Memory B cell (primary cell): ENCODE data around the gene SAA2.
"Not testable (repeated sequence)": the region's sequence is repeated elsewhere in the genome, so short reads cannot be mapped to it uniquely, and the experiment has no call there.

Experiments
- ATAC-seq: fragments of 150-1000 bp; cut with Tn5 transposase; 2 replicates; pipeline ENCODE4 v1.10.0; 2021; ENCODE audit warnings: low read depth, mild to moderate bottlenecking, moderate library complexity
- DNase-seq, 2 donors: peaks; one replicate each; pipeline ENCODE4 v3.0.0; 2022; ENCODE audit warnings: low spot score in 2 of 2
- H3K27ac Mint-ChIP-seq: one replicate; pipeline ENCODE4 v1.8.0; 2022; ENCODE audit warnings: mild to moderate bottlenecking, moderate library complexity, mixed read lengths
- H3K27me3 Mint-ChIP-seq: one replicate; pipeline ENCODE4 v1.8.0; 2022; ENCODE audit warnings: mixed read lengths
- H3K36me3 Mint-ChIP-seq: one replicate; pipeline ENCODE4 v1.8.0; 2022; ENCODE audit warnings: mild to moderate bottlenecking, mixed read lengths
- H3K4me1 Mint-ChIP-seq: one replicate; pipeline ENCODE4 v1.8.0; 2022; ENCODE audit warnings: mixed read lengths
- H3K4me3 Mint-ChIP-seq: one replicate; pipeline ENCODE4 v1.8.0; 2022; ENCODE audit warnings: mild to moderate bottlenecking, moderate library complexity, mixed read lengths
- H3K9me3 Mint-ChIP-seq: one replicate; pipeline ENCODE4 v1.8.0; 2022; ENCODE audit warnings: mixed read lengths

SAA2 gene

DNA sequence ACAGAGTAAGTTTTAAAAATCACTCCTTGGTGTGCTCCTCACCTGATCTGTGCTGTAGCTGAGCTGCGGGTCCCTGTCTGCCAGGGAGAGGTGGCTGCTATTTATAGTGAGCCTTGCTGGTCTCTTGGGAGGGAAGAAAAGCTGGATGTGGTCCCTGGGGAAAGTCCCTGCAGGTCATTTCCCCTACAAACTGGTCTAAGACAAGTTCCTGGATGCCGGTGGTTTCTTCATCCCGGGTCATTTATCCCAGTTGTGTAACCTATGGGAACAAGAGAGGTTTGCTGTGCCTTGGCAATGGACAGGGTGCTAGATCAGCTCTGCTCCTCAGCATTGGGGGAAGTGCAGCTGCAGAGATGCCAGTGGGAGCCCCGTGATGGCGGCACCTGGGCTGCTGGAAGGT lies at the start of gene SAA2:
Gene SAA2, minus strand, starts transcription at position 108 of the 400 bp plus-strand sequence. CDS start 657 bp downstream, outside the sequence.
- no peak for DNase-seq
- no peak within 1 kb of the TSS for H3K27ac Mint-ChIP-seq
- ATAC-seq: no peak
- no peaks in the 10 kb centered on the region for H3K36me3 Mint-ChIP-seq
- peaks cover 2% of the 10 kb centered on the region for H3K9me3 Mint-ChIP-seq
- H3K27me3 Mint-ChIP-seq: no peaks in the 10 kb centered on the region
- no peak within 1 kb of the TSS for H3K4me3 Mint-ChIP-seq
- H3K4me1 Mint-ChIP-seq: peaks cover 14% of the 10 kb centered on the region

DNA sequence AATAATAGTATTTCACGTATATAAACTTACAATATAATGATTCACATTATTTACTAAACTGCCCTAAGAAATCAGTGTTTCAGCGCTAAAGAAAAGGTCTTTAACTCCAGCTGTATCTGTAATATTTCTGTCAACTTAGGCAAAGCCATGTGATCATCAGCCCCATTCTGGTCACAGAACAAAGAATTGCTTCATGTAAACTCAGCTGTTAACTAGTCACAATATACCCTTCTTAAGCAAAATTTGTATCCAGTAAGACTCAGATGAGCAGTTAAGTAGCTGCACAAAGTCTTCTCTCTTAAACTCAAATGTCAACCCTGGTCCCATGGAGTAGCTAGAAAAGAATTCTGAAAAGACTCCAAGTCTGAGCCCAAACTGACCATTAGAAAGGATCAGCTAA lies 46.8 kb upstream of the SAA2 start:
- no peak for ATAC-seq
- Mint-ChIP-seq H3K27ac (peak overlapping the region; percentile 22), H3K4me3 (no peak overlapping the region), H3K4me1 (peaks cover 3% of the 10 kb centered on the region), H3K27me3 (no peaks in the 10 kb centered on the region), H3K36me3 (peaks cover 48% of the 10 kb centered on the region), H3K9me3 (no peaks in the 10 kb centered on the region)
- DNase-seq: no peak

DNA sequence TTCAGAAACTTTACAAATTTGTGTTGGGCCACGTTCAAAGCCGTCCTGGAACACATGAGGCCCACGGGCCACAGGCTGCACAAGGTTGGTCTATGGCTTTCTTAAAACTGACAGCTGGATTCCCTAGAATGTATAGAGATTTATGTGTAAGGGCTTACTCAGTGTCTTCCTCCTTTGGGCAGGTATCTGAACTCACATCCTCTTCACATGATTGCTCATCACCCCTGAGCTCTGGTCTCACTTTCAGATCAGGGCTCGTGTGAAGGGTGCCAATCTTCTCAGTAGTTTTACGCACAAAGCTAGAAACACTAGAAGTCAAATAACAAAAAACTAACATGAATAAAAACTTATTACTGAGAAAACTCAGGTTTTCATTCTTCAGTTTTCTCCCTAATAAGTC lies 46.4 kb upstream of the SAA2 start:
- Mint-ChIP-seq H3K4me3 (no peak overlapping the region), H3K4me1 (peaks cover 3% of the 10 kb centered on the region), H3K36me3 (peaks cover 48% of the 10 kb centered on the region), H3K27ac (no peak overlapping the region), H3K9me3 (no peaks in the 10 kb centered on the region), H3K27me3 (no peaks in the 10 kb centered on the region)
- ATAC-seq (no peak), DNase-seq (no peak)

DNA sequence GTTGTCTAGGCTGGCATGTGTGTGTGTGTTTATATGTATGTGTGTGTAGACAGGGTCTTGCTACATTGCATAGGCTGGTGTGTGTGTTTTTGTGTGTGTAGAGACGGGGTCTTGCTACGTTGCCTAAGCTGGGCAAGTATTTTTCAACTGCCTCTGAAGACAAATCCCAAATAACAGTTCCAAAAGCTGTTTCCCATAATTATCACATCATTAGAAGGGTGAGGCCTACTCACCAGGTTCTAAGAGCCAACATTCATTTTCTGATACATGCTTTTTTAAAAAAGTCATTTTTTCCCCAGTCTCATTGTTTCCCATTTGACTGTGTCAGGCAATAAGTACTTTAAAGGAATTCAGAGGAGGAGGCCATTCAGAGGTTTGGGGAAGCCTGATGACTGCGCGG lies 40.4 kb upstream of the SAA2 start:
- H3K36me3 Mint-ChIP-seq: peaks cover 40% of the 10 kb centered on the region
- H3K27me3 Mint-ChIP-seq: no peaks in the 10 kb centered on the region
- DNase-seq (no peak), ATAC-seq (no peak)
- H3K27ac Mint-ChIP-seq: no peak overlapping the region
- no peaks in the 10 kb centered on the region for H3K9me3 Mint-ChIP-seq
- no peak overlapping the region for H3K4me3 Mint-ChIP-seq
- no peaks in the 10 kb centered on the region for H3K4me1 Mint-ChIP-seq

DNA sequence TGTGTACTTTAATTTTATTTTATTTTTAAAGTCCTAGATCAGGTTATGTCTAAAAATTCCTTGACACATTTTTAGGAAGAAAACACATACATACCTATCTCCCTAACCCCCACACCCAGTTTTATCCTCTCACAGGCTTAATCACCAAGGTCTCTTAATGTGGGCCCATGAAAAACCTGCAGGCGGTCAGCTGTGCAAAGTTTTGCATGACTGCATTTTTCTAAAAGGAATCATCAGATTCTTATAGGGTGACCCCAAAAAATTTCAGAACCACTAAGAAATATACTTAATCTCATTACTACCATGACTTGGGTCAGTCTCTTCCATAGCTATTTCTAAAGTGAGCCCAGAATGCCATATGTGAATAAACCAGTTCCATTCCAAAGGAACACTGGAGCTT lies 37.4 kb upstream of the SAA2 start:
- H3K4me3 Mint-ChIP-seq: no peak overlapping the region
- H3K4me1 Mint-ChIP-seq: peaks cover 10% of the 10 kb centered on the region
- peaks cover 34% of the 10 kb centered on the region for H3K36me3 Mint-ChIP-seq
- H3K27me3 Mint-ChIP-seq: no peaks in the 10 kb centered on the region
- H3K27ac Mint-ChIP-seq: no peak overlapping the region
- no peaks in the 10 kb centered on the region for H3K9me3 Mint-ChIP-seq
- no peak for ATAC-seq
- no peak for DNase-seq

DNA sequence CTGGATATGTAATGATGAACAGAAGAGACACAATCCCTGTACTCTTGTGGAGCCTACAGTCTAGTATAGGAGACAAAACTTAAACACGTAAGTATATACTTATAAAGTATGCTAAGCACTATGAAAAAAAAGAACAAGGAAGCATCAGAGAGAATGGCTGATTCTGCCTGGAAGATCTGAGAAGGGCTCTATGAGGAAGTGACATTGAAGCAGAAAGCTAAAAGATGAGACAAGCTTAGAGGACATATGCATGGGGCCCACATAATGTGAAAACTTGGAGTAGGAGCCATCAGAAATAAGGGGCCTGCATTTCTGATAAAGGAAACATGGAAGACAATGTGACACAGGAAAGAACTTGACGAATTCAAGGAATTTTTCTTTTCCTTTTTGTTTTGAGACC lies 34.2 kb upstream of the SAA2 start:
- H3K27me3 Mint-ChIP-seq: no peaks in the 10 kb centered on the region
- H3K36me3 Mint-ChIP-seq: peaks cover 29% of the 10 kb centered on the region
- peaks cover 20% of the 10 kb centered on the region for H3K4me1 Mint-ChIP-seq
- ATAC-seq (peak; percentile 73), DNase-seq (peak in 1 of 2 donors; percentile 19)
- no peaks in the 10 kb centered on the region for H3K9me3 Mint-ChIP-seq
- no peak overlapping the region for H3K4me3 Mint-ChIP-seq
- peak overlapping the region; percentile 96 for H3K27ac Mint-ChIP-seq

DNA sequence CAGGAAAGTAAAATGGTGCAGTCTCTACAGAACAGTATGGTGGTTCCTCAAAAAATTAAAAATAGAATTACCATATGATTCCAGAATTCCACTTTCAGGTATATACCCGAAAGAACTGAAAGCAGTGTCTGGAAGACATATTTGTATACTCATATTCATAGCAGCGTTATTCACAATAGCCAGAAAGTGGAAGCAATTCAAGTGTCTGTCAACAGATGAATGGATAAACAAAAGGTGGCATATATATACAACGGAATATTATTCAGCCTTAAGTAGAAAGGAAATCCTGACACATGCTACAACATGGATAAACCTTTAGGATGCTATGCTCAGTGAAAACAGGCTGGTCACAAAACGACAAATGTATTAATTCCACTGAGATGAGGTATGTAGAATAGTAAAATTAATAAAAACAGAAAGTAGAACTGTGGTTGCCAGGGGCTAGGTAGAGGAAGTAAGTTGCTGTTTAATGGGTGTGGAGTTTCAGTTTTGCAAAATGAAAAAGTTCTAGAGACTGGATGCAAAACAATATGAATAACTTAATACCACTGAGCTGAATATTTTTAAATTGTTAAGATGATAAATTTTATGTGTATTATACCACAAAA lies 32.1 kb upstream of the SAA2 start:
- ATAC-seq: peak; percentile 85
- no peaks in the 10 kb centered on the region for H3K9me3 Mint-ChIP-seq
- DNase-seq: peak in 1 of 2 donors; percentile 35
- H3K4me1 Mint-ChIP-seq: peaks cover 20% of the 10 kb centered on the region
- peak overlapping the region; percentile 80 for H3K4me3 Mint-ChIP-seq
- no peaks in the 10 kb centered on the region for H3K27me3 Mint-ChIP-seq
- H3K36me3 Mint-ChIP-seq: peaks cover 20% of the 10 kb centered on the region
- peak overlapping the region; percentile 96 for H3K27ac Mint-ChIP-seq

DNA sequence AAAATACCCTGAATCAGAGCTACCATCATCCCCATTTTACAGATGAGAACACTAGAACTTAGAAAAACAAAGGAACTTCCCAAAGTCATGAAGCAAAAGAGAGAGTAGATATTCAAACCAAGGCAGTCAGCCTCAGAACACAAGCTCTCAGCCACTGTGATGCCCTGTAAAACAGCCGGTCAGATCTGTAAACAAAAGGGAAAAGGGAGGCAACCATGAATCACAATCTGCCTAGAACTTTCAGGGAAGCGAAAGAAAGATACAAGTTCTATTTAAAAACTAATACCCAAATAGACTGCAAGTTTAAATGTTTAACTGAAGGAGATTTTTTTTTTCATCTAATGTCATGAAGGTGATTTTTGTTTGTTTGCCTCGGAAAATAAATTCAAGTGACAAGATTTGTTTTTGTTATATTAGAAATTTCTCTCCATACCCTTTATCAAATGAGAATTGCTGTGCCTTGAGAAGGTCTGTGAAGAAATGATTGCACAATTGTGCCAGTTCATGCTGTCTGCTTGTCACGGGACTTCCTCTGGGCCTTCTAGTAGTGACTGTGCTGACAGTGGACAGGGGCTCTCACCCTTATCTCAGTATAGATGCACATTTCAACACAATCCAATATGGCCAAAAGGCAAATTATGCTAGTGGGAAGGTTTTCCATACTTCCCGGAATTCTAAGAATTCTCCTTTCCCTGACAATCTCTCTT lies 29.2 kb upstream of the SAA2 start:
- H3K9me3 Mint-ChIP-seq: no peaks in the 10 kb centered on the region
- ATAC-seq (no peak), DNase-seq (no peak)
- peak overlapping the region; percentile 15 for H3K27ac Mint-ChIP-seq
- H3K4me3 Mint-ChIP-seq: no peak overlapping the region
- peaks cover 21% of the 10 kb centered on the region for H3K4me1 Mint-ChIP-seq
- peaks cover 16% of the 10 kb centered on the region for H3K36me3 Mint-ChIP-seq
- H3K27me3 Mint-ChIP-seq: no peaks in the 10 kb centered on the region

DNA sequence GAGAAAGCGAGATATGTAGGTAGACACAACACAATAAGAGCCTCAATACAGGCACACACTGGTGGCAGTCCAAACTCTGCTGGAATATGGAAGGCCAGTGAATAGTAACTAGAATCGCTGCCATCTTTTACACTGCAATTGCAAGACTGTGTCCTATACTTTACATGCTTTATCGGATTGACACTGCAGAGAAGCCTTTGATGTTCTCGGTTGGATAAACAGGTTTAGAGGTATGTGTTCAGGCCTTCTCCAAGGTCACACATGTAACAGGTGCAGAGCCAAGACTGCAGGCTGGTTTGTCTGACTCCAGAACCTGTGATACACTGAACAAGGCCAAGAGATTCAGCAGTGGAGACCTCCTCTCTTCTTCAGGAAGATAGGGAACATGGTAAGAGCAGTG lies 22.7 kb upstream of the SAA2 start:
- peaks cover 10% of the 10 kb centered on the region for H3K4me1 Mint-ChIP-seq
- no peak for ATAC-seq
- no peak for DNase-seq
- no peak overlapping the region for H3K4me3 Mint-ChIP-seq
- peaks cover 7% of the 10 kb centered on the region for H3K36me3 Mint-ChIP-seq
- no peaks in the 10 kb centered on the region for H3K9me3 Mint-ChIP-seq
- H3K27me3 Mint-ChIP-seq: no peaks in the 10 kb centered on the region
- H3K27ac Mint-ChIP-seq: peak overlapping the region; percentile 54

DNA sequence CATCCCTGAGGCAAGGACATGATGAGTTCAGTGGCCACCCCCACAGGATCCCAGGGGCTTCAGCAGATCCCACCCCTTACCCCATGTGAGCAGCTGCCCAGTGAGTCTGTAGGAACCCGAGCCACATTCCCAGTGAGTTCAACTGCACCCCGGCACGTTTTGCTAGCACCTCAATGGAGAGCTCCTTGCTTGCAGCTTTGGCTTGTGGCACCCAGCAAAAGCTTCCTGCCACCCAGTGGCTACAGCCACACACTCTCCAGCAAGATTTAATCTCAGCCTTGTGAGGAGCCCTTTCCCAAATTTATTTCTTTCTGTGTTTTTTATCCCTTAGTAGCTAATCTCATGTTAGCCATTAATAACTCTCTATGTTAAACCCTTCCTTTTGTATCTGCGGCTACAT lies 21.6 kb upstream of the SAA2 start:
- Mint-ChIP-seq H3K4me3 (no peak overlapping the region), H3K4me1 (peaks cover 18% of the 10 kb centered on the region), H3K36me3 (peaks cover 5% of the 10 kb centered on the region), H3K9me3 (no peaks in the 10 kb centered on the region), H3K27ac (peak overlapping the region; percentile 54), H3K27me3 (no peaks in the 10 kb centered on the region)
- ATAC-seq: no peak
- DNase-seq: no peak

DNA sequence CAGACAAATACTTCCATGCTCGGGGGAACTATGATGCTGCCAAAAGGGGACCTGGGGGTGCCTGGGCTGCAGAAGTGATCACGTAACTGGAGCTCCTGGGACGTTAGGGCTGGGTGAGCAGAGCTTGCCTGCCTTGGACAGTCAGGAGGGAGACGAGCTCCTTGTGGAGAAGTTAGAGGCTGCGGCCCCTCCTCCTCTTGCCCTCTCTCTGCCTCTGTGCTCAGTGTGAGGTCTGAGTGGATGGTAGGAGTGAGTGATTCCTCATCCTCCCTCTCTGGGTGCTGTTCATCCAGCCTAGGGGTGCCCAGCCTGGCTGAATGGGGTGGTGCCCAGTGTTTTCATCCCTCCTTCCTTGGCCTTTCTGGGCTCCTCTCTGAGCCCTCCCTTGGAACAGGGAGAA lies 20.8 kb upstream of the SAA2 start:
- H3K9me3 Mint-ChIP-seq, H3K36me3 Mint-ChIP-seq, H3K27ac Mint-ChIP-seq, H3K4me3 Mint-ChIP-seq, DNase-seq, H3K27me3 Mint-ChIP-seq, ATAC-seq: not testable (repeated sequence)
- peaks cover 23% of the 10 kb centered on the region for H3K4me1 Mint-ChIP-seq

DNA sequence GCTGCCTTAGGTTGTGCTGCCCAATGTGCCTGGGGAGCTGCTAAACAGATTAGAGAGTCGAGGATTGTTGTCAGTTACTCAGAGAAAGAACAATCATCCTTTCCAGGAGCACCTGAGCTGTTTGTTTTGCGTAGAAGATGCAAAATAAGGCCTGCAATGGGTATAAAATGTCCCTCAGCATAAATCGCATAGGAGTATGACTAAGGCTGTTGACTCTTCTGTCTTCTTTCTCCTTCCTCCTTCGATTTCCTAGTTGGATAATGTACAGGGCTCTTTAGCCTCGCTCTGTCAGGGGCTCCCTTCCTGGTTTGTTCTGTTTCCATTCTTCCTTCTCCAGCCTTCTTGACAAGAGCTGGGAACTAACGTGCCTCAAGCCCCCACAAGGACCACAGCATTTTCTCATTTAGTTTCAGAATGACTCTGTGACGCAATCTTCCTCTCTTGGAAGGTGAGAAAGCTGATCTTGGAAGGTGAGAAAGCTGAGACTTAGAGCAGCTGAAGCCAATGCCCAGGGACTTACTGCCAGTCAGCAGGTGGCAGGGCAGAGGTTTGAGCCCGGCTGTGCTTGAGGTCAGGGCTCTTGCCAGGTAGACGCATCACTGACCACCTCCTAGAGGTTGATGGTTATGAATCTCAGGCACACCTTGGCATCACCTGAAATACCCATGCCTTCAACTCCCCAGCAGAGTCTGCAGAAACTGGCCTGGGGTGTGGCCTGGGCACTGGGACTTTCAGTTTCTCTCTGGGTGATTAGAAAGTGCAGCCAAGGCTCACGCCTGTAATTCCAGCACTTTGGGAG lies 19.1 kb upstream of the SAA2 start:
- H3K27me3 Mint-ChIP-seq, H3K9me3 Mint-ChIP-seq, DNase-seq, H3K36me3 Mint-ChIP-seq: not testable (repeated sequence)
- ATAC-seq: peak; percentile 56
- peaks cover 27% of the 10 kb centered on the region for H3K4me1 Mint-ChIP-seq
- H3K27ac Mint-ChIP-seq: peak overlapping the region; percentile 95
- peak overlapping the region; percentile 86 for H3K4me3 Mint-ChIP-seq

DNA sequence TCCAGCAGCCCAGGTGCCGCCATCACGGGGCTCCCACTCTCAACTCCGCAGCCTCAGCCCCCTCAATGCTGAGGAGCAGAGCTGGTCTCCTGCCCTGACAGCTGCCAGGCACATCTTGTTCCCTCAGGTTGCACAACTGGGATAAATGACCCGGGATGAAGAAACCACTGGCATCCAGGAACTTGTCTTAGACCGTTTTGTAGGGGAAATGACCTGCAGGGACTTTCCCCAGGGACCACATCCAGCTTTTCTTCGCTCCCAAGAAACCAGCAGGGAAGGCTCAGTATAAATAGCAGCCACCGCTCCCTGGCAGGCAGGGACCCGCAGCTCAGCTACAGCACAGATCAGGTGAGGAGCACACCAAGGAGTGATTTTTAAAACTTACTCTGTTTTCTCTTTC lies 17.5 kb upstream of the SAA2 start, which contains the start of gene SAA1:
Gene SAA1, plus strand, starts transcription at position 316 of the 400 bp plus-strand sequence. CDS start 624 bp downstream, outside the sequence.
- ATAC-seq (no peak), DNase-seq (no peak)
- Mint-ChIP-seq H3K36me3 (peaks cover 2% of the 10 kb centered on the region), H3K9me3 (peaks cover 2% of the 10 kb centered on the region), H3K4me1 (peaks cover 27% of the 10 kb centered on the region), H3K27me3 (no peaks in the 10 kb centered on the region), H3K4me3 (no peak within 1 kb of the TSS), H3K27ac (peak within 1 kb of the TSS; percentile 90)
